ENCODE data around the gene DTD1. TPM values are rescaled to one million over a fixed set of nuclear protein-coding genes. Genes with fewer than 3 reads are reported as not detected.

DTD1 gene
- total RNA-seq, 5 donors from 2014 or later (not counting 1 experiment from before 2014, with no cell fraction given) = 15.5 to 24.9 (median 22.0) TPM

DNA sequence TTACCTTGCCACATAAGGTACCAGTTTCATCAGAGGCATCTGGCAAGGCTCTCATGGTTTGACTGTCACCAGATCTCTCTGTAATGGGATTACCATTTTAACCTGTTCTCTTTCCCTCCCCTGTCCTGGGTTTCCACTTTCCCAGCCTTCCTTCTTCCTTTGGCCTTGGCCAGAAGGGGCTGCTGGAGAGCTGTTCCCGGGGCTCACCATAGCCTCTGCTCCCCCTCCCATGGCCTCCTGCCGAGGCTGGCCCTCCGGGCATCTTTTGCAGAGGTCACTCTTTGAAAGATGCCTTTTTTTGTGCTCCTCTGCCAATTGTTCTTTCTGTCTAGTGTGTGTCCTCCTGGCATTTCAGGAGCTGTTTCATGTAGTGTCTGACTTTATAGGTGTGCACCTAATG lies 125.0 kb downstream of the DTD1 start:
- H3K27ac Mint-ChIP-seq = no peak overlapping the region
- H3K27me3 Mint-ChIP-seq = no peaks in the 10 kb centered on the region
- Histone ChIP-seq H3K4me1 (ENCODE audit: control insufficient read depth in 1 of 2, extremely low read depth in 1 of 2, insufficient read depth in 2 of 2, low read length in 2 of 2) (no peaks in the 10 kb centered on the region), H3K9me3 (no peaks in the 10 kb centered on the region), H3K27me3 (replicated peaks in 1 of 2; ENCODE audit: control insufficient read depth in 2 of 2, extremely low read depth in 1 of 2, insufficient read depth in 2 of 2, low read length in 1 of 2) (no peaks in the 10 kb centered on the region), H3K27ac (ENCODE audit: low read length) (no peak overlapping the region), H3K4me3 (ENCODE audit: control insufficient read depth in 1 of 2, extremely low read depth in 1 of 2, low read length in 1 of 2) (no peak overlapping the region), H3K36me3 (ENCODE audit: control insufficient read depth in 2 of 2, extremely low read depth in 1 of 2, insufficient read depth in 1 of 2, low read length in 1 of 2) (peaks cover 0 to 6% of the 10 kb centered on the region in 2 donors)
- ATAC-seq (replicated peaks in 1 of 4) (no peak), DNase-seq (no peak)
- CTCF ChIA-PET = no interaction called here
- no peaks in the 10 kb centered on the region for H3K9me3 Mint-ChIP-seq
- WGBS (ENCODE audit: insufficient coverage) = no CpG with 5 or more reads among the region's 3 CpGs
- H3K4me1 Mint-ChIP-seq = peaks cover 18 to 25% (median 19%) of the 10 kb centered on the region in 3 donors
- no peak overlapping the region for H3K4me3 Mint-ChIP-seq
- POLR2A ChIA-PET = no interaction called here
- H3K36me3 Mint-ChIP-seq = peaks cover 49% of the 10 kb centered on the region

GRCh38 chr20:18715564-18715963 lies 127.7 kb downstream of the DTD1 start:
- H3K4me1 Mint-ChIP-seq = peaks cover 15 to 24% (median 18%) of the 10 kb centered on the region in 3 donors
- CTCF ChIA-PET = no interaction called here
- ATAC-seq (replicated peaks in 1 of 4) = no peak
- H3K36me3 ChIP-seq (ENCODE audit: control insufficient read depth in 2 of 2, extremely low read depth in 1 of 2, insufficient read depth in 1 of 2, low read length in 1 of 2) = peaks cover 0 to 6% of the 10 kb centered on the region in 2 donors
- H3K4me1 ChIP-seq (ENCODE audit: control insufficient read depth in 1 of 2, extremely low read depth in 1 of 2, insufficient read depth in 2 of 2, low read length in 2 of 2) = no peaks in the 10 kb centered on the region
- H3K4me3 ChIP-seq (ENCODE audit: control insufficient read depth in 1 of 2, extremely low read depth in 1 of 2, low read length in 1 of 2) = no peak overlapping the region
- POLR2A ChIA-PET = no interaction called here
- no peak overlapping the region for H3K4me3 Mint-ChIP-seq
- peaks cover 0 to 4% (median 0%) of the 10 kb centered on the region in 3 donors for H3K9me3 Mint-ChIP-seq
- H3K27ac Mint-ChIP-seq = no peak overlapping the region
- no peak for DNase-seq
- no peaks in the 10 kb centered on the region for H3K27me3 ChIP-seq (replicated peaks in 1 of 2; ENCODE audit: control insufficient read depth in 2 of 2, extremely low read depth in 1 of 2, insufficient read depth in 2 of 2, low read length in 1 of 2)
- no peaks in the 10 kb centered on the region for H3K27me3 Mint-ChIP-seq
- WGBS (ENCODE audit: insufficient coverage) = 100% methylated on average over 2 of the region's 3 CpGs
- no peak overlapping the region for H3K27ac ChIP-seq (ENCODE audit: low read length)
- H3K9me3 ChIP-seq = no peaks in the 10 kb centered on the region
- H3K36me3 Mint-ChIP-seq = peaks cover 60% of the 10 kb centered on the region

- Histone ChIP-seq H3K27ac (ENCODE audit: low read length) (no peak overlapping the region), H3K36me3 (ENCODE audit: control insufficient read depth in 2 of 2, extremely low read depth in 1 of 2, insufficient read depth in 1 of 2, low read length in 1 of 2) (peaks cover 0 to 6% of the 10 kb centered on the region in 2 donors), H3K4me3 (ENCODE audit: control insufficient read depth in 1 of 2, extremely low read depth in 1 of 2, low read length in 1 of 2) (no peak overlapping the region), H3K4me1 (ENCODE audit: control insufficient read depth in 1 of 2, extremely low read depth in 1 of 2, insufficient read depth in 2 of 2, low read length in 2 of 2) (no peaks in the 10 kb centered on the region), H3K9me3 (no peaks in the 10 kb centered on the region), H3K27me3 (replicated peaks in 1 of 2; ENCODE audit: control insufficient read depth in 2 of 2, extremely low read depth in 1 of 2, insufficient read depth in 2 of 2, low read length in 1 of 2) (no peaks in the 10 kb centered on the region)
- peaks cover 61% of the 10 kb centered on the region for H3K36me3 Mint-ChIP-seq
- CTCF ChIA-PET = no interaction called here
- H3K4me1 Mint-ChIP-seq = peaks cover 12 to 21% (median 13%) of the 10 kb centered on the region in 3 donors
- peaks cover 0 to 4% (median 0%) of the 10 kb centered on the region in 3 donors for H3K9me3 Mint-ChIP-seq
- no peak overlapping the region for H3K4me3 Mint-ChIP-seq
- H3K27me3 Mint-ChIP-seq = no peaks in the 10 kb centered on the region
- DNase-seq = no peak
- no peak overlapping the region for H3K27ac Mint-ChIP-seq
- ATAC-seq (replicated peaks in 1 of 4) = no peak
- POLR2A ChIA-PET = no interaction called here
- WGBS (ENCODE audit: insufficient coverage) = no CpG with 5 or more reads among the region's 1 CpG
Measured at GRCh38 chr20:18717062-18717461, 129.2 kb downstream of the DTD1 start.

- no peak overlapping the region for H3K27ac ChIP-seq (ENCODE audit: low read length)
- H3K4me1 Mint-ChIP-seq = peaks cover 12 to 17% (median 13%) of the 10 kb centered on the region in 3 donors
- H3K4me3 ChIP-seq (ENCODE audit: control insufficient read depth in 1 of 2, extremely low read depth in 1 of 2, low read length in 1 of 2) = no peak overlapping the region
- ChIA-PET POLR2A (no interaction called here), CTCF (interaction anchor here in 1 of 2 donors (0.9 kb wide), 1 partner anchor 35 kb away, joined by 3 read pairs; no protein-coding TSS in a partner anchor)
- no peak overlapping the region for H3K27ac Mint-ChIP-seq
- ATAC-seq (replicated peaks in 1 of 4) (no peak), DNase-seq (no peak)
- no peaks in the 10 kb centered on the region for H3K9me3 ChIP-seq
- 90% methylated on average over 2 of the region's 3 CpGs for WGBS (ENCODE audit: insufficient coverage)
- H3K36me3 Mint-ChIP-seq = peaks cover 60% of the 10 kb centered on the region
- H3K4me1 ChIP-seq (ENCODE audit: control insufficient read depth in 1 of 2, extremely low read depth in 1 of 2, insufficient read depth in 2 of 2, low read length in 2 of 2) = no peaks in the 10 kb centered on the region
- H3K4me3 Mint-ChIP-seq = no peak overlapping the region
- no peaks in the 10 kb centered on the region for H3K27me3 ChIP-seq (replicated peaks in 1 of 2; ENCODE audit: control insufficient read depth in 2 of 2, extremely low read depth in 1 of 2, insufficient read depth in 2 of 2, low read length in 1 of 2)
- H3K36me3 ChIP-seq (ENCODE audit: control insufficient read depth in 2 of 2, extremely low read depth in 1 of 2, insufficient read depth in 1 of 2, low read length in 1 of 2) = peaks cover 0 to 6% of the 10 kb centered on the region in 2 donors
- no peaks in the 10 kb centered on the region for H3K27me3 Mint-ChIP-seq
- peaks cover 0 to 4% (median 0%) of the 10 kb centered on the region in 3 donors for H3K9me3 Mint-ChIP-seq
Measured at GRCh38 chr20:18718129-18718528, 130.3 kb downstream of the DTD1 start.

- Mint-ChIP-seq H3K27ac (no peak overlapping the region), H3K4me3 (no peak overlapping the region), H3K27me3 (no peaks in the 10 kb centered on the region), H3K4me1 (peaks cover 10 to 15% (median 12%) of the 10 kb centered on the region in 3 donors), H3K36me3 (peaks cover 50% of the 10 kb centered on the region), H3K9me3 (peaks cover 0 to 4% (median 0%) of the 10 kb centered on the region in 3 donors)
- H3K27me3 ChIP-seq (replicated peaks in 1 of 2; ENCODE audit: control insufficient read depth in 2 of 2, extremely low read depth in 1 of 2, insufficient read depth in 2 of 2, low read length in 1 of 2) = no peaks in the 10 kb centered on the region
- POLR2A ChIA-PET = no interaction called here
- ATAC-seq (replicated peaks in 1 of 4) = no peak
- H3K36me3 ChIP-seq (ENCODE audit: control insufficient read depth in 2 of 2, extremely low read depth in 1 of 2, insufficient read depth in 1 of 2, low read length in 1 of 2) = peaks cover 0 to 6% of the 10 kb centered on the region in 2 donors
- no peak overlapping the region for H3K27ac ChIP-seq (ENCODE audit: low read length)
- H3K4me3 ChIP-seq (ENCODE audit: control insufficient read depth in 1 of 2, extremely low read depth in 1 of 2, low read length in 1 of 2) = no peak overlapping the region
- WGBS (ENCODE audit: insufficient coverage) = 94% methylated on average over 3 of the region's 3 CpGs
- CTCF ChIA-PET = no interaction called here
- no peak for DNase-seq
- H3K9me3 ChIP-seq = no peaks in the 10 kb centered on the region
- no peaks in the 10 kb centered on the region for H3K4me1 ChIP-seq (ENCODE audit: control insufficient read depth in 1 of 2, extremely low read depth in 1 of 2, insufficient read depth in 2 of 2, low read length in 2 of 2)
Measured at GRCh38 chr20:18719426-18719825, 131.6 kb downstream of the DTD1 start.

DNA sequence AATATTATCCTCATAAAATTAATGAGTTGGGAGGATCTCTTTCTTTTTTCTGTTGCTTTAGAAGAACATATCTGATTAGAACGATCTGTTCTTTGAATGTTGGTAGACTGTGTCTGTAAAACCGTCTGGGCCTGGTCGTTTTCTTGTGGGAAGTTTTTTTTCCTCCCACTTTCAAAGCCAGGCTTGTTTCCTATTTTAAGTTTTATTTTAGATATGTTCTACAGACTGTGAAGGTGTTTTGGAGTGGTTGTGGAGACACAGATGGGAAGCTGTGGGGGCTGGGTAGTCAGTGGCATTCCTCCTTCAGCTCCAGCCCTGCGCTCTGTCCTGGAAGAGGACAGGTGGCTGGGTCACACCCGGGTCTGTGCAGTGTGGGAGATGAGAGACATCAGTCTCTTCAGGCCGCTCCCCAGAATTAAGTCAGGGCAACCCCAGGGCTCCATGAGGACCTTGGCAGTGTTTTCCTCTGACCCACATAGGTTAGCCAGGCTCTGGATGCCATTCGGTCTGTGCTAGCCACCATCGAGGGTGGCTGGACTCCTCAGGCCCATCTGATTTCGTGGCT lies 133.8 kb downstream of the DTD1 start:
- POLR2A ChIA-PET = no interaction called here
- Histone ChIP-seq H3K4me3 (ENCODE audit: control insufficient read depth in 1 of 2, extremely low read depth in 1 of 2, low read length in 1 of 2) (no peak overlapping the region), H3K27ac (ENCODE audit: low read length) (no peak overlapping the region), H3K4me1 (ENCODE audit: control insufficient read depth in 1 of 2, extremely low read depth in 1 of 2, insufficient read depth in 2 of 2, low read length in 2 of 2) (no peaks in the 10 kb centered on the region), H3K36me3 (ENCODE audit: control insufficient read depth in 2 of 2, extremely low read depth in 1 of 2, insufficient read depth in 1 of 2, low read length in 1 of 2) (no peaks in the 10 kb centered on the region), H3K27me3 (replicated peaks in 1 of 2; ENCODE audit: control insufficient read depth in 2 of 2, extremely low read depth in 1 of 2, insufficient read depth in 2 of 2, low read length in 1 of 2) (no peaks in the 10 kb centered on the region), H3K9me3 (no peaks in the 10 kb centered on the region)
- no peak for DNase-seq
- Mint-ChIP-seq H3K27me3 (no peaks in the 10 kb centered on the region), H3K27ac (no peak overlapping the region), H3K4me1 (peaks cover 16 to 19% (median 17%) of the 10 kb centered on the region in 3 donors), H3K36me3 (peaks cover 44% of the 10 kb centered on the region), H3K9me3 (peaks cover 0 to 4% (median 0%) of the 10 kb centered on the region in 3 donors), H3K4me3 (no peak overlapping the region)
- ATAC-seq (replicated peaks in 1 of 4) = no peak
- WGBS (ENCODE audit: insufficient coverage) = 84% methylated on average over 6 of the region's 9 CpGs
- CTCF ChIA-PET = interaction anchor here in 1 of 2 donors (0.6 to 0.7 kb wide), 2 partner anchors 81 to 1960 kb away, joined by 3 to 9 read pairs; no protein-coding TSS in a partner anchor

Measured in T-cell (primary cell).